OCI-LY3 (cell line): ENCODE measurements around the gene F8.
"Not testable (repeated sequence)": the region's sequence is repeated elsewhere in the genome, so short reads cannot be mapped to it uniquely, and the experiment has no call there.

Experiments
- EZH2phosphoT487 ChIP-seq: fragments of 200-600 bp; shearing (Covaris generic); IDR thresholded peaks from 2 replicates; pipeline ENCODE4 v1.6.1; 2018; ENCODE audit warnings: antibody characterized with exemption, mixed run types, low read depth
- TF ChIP-seq, protein P1 (sequence below): fragments of 200-600, 300-600 bp; sonication (generic); IDR thresholded peaks from 2 replicates; pipeline ENCODE4 v1.5.1; 2014; ENCODE audit warnings: antibody characterized with exemption, low read length, low read depth

DNA sequence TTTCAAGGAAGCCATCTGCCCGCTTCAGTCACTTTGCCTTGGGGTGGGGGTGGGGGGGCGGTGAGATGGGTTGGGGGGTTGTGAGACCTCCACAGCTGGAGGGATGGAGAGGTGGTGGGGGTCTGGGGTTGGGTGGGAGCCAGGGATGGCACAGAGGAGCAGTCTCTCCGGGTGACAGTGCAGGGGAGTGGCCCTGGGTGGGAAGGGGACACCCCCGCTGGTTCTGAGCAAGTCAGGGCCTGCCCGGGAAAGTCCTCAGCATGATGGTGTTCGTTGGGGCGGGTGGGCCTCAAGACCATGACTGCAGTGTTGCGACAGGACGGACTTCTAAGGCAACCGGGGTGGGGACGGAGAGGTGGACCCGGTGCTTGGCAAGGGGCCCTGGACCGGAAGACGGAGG, 137.0 kb downstream of the F8 start:
- TF ChIP-seq, protein P1, sequence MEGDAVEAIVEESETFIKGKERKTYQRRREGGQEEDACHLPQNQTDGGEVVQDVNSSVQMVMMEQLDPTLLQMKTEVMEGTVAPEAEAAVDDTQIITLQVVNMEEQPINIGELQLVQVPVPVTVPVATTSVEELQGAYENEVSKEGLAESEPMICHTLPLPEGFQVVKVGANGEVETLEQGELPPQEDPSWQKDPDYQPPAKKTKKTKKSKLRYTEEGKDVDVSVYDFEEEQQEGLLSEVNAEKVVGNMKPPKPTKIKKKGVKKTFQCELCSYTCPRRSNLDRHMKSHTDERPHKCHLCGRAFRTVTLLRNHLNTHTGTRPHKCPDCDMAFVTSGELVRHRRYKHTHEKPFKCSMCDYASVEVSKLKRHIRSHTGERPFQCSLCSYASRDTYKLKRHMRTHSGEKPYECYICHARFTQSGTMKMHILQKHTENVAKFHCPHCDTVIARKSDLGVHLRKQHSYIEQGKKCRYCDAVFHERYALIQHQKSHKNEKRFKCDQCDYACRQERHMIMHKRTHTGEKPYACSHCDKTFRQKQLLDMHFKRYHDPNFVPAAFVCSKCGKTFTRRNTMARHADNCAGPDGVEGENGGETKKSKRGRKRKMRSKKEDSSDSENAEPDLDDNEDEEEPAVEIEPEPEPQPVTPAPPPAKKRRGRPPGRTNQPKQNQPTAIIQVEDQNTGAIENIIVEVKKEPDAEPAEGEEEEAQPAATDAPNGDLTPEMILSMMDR = not testable (repeated sequence)
- TF ChIP-seq EZH2phosphoT487 = not testable (repeated sequence)
